Measurements from ENCODE around the gene RPL22. TPM values are rescaled to one million over a fixed set of nuclear protein-coding genes. Genes with fewer than 3 reads are reported as not detected.

RPL22 gene
- total and polyA plus RNA-seq, 4 donors, result 186 to 985 (median 248) TPM

GRCh38 chr1:6162773-6163172 lies 36.6 kb downstream of the RPL22 start:
- H3K27ac ChIP-seq (ENCODE audit: low read depth in 1 of 2, low read length in 1 of 2), result no peak overlapping the region
- H3K4me3 ChIP-seq, result no peak overlapping the region
- no peak for TF ChIP-seq CTCF (IDR thresholded peaks at IDR 0.05; ENCODE audit: control extremely low read depth, extremely low read depth)
- H3K27me3 ChIP-seq (ENCODE audit: control insufficient read depth in 3 of 3, insufficient read depth in 3 of 3, low read length in 2 of 3), result peaks cover 0 to 7% (median 5%) of the 10 kb centered on the region in 3 donors
- no peak for ATAC-seq (ENCODE audit: insufficient read depth, low FRiP score)
- H3K9me3 ChIP-seq (ENCODE audit: control insufficient read depth in 4 of 4, insufficient read depth in 3 of 4, low read length in 3 of 4), result peaks cover 0 to 1% (median 0%) of the 10 kb centered on the region in 4 donors
- DNase-seq, result no peak
- no peaks in the 10 kb centered on the region for H3K36me3 ChIP-seq (ENCODE audit: control insufficient read depth in 4 of 4, insufficient read depth in 4 of 4, low read length in 4 of 4)
- no peak overlapping the region for H3K9ac ChIP-seq (ENCODE audit: insufficient read depth in 1 of 2, low read length in 2 of 2)
- no peaks in the 10 kb centered on the region for H3K4me1 ChIP-seq (ENCODE audit: control insufficient read depth in 5 of 5, insufficient read depth in 5 of 5, low read length in 5 of 5)
- 58 to 80% methylated on average over 9 to 13 of the region's 13 CpGs for WGBS, 2 donors

DNA sequence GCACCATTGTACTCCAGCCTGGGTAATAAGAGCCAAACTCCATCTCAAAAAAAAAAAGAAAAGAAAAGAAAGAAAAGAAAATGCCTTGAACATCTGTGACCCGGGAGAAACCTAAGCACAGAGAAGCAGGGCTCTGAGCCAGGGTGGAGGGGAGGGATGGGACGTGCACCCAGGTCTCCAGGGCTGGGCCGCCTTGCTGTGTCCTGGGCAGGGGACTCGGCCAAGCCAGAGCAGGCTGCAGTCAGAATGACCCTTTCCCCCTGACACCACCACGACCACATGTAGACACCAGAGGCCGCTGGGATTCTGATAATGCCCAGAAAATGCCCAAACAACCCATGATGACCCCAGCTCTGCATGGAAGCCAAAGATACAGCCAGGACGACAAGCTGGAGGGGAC lies 37.1 kb downstream of the RPL22 start:
- Histone ChIP-seq H3K27me3 (ENCODE audit: control insufficient read depth in 3 of 3, insufficient read depth in 3 of 3, low read length in 2 of 3) (peaks cover 0 to 5% (median 5%) of the 10 kb centered on the region in 3 donors), H3K4me1 (ENCODE audit: control insufficient read depth in 5 of 5, insufficient read depth in 5 of 5, low read length in 5 of 5) (no peaks in the 10 kb centered on the region), H3K4me3 (no peak overlapping the region), H3K27ac (ENCODE audit: low read depth in 1 of 2, low read length in 1 of 2) (no peak overlapping the region), H3K36me3 (ENCODE audit: control insufficient read depth in 4 of 4, insufficient read depth in 4 of 4, low read length in 4 of 4) (no peaks in the 10 kb centered on the region), H3K9me3 (ENCODE audit: control insufficient read depth in 4 of 4, insufficient read depth in 3 of 4, low read length in 3 of 4) (no peaks in the 10 kb centered on the region), H3K9ac (ENCODE audit: insufficient read depth in 1 of 2, low read length in 2 of 2) (no peak overlapping the region)
- ATAC-seq (ENCODE audit: insufficient read depth, low FRiP score) (no peak), DNase-seq (no peak)
- WGBS, 2 donors, result 79 to 85% methylated on average over 7 of the region's 7 CpGs
- no peak for TF ChIP-seq CTCF (IDR thresholded peaks at IDR 0.05; ENCODE audit: control extremely low read depth, extremely low read depth)

DNA sequence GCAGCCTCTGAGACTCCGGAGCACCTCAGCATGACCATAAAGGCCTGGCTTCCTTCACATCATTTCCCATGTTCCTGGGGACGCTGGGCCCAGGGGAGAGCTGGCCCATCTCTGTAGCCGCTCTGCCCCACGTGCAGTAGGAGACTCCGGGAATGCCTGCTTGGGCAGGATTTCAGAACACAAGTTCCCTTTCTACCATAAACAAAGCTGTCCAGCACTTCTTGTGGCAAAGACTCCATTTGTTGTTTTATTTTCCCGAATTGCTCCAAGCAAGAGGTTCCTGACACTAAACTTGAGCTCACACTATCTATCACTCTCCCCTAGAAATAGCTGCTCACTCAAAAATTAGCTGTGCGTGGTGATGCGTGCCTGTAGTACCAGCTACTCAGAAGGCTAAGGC lies 41.2 kb downstream of the RPL22 start:
- no peak overlapping the region for H3K9ac ChIP-seq (ENCODE audit: insufficient read depth in 1 of 2, low read length in 2 of 2)
- H3K4me3 ChIP-seq, result no peak overlapping the region
- H3K9me3 ChIP-seq (ENCODE audit: control insufficient read depth in 4 of 4, insufficient read depth in 3 of 4, low read length in 3 of 4), result no peaks in the 10 kb centered on the region
- H3K4me1 ChIP-seq (ENCODE audit: control insufficient read depth in 5 of 5, insufficient read depth in 5 of 5, low read length in 5 of 5), result no peaks in the 10 kb centered on the region
- H3K27ac ChIP-seq (ENCODE audit: low read depth in 1 of 2, low read length in 1 of 2), result no peak overlapping the region
- no peak for DNase-seq
- 72 to 90% methylated on average over 8 of the region's 8 CpGs for WGBS, 2 donors
- no peak for ATAC-seq (ENCODE audit: insufficient read depth, low FRiP score)
- H3K36me3 ChIP-seq (ENCODE audit: control insufficient read depth in 4 of 4, insufficient read depth in 4 of 4, low read length in 4 of 4), result no peaks in the 10 kb centered on the region
- H3K27me3 ChIP-seq (ENCODE audit: control insufficient read depth in 3 of 3, insufficient read depth in 3 of 3, low read length in 2 of 3), result no peaks in the 10 kb centered on the region
- no peak for TF ChIP-seq CTCF (IDR thresholded peaks at IDR 0.05; ENCODE audit: control extremely low read depth, extremely low read depth)

GRCh38 chr1:6157528-6158174 lies 41.7 kb downstream of the RPL22 start:
- H3K4me3 ChIP-seq, result no peak overlapping the region
- no peak overlapping the region for H3K9ac ChIP-seq (ENCODE audit: insufficient read depth in 1 of 2, low read length in 2 of 2)
- no peaks in the 10 kb centered on the region for H3K4me1 ChIP-seq (ENCODE audit: control insufficient read depth in 5 of 5, insufficient read depth in 5 of 5, low read length in 5 of 5)
- no peak overlapping the region for H3K27ac ChIP-seq (ENCODE audit: low read depth in 1 of 2, low read length in 1 of 2)
- DNase-seq (no peak), ATAC-seq (ENCODE audit: insufficient read depth, low FRiP score) (no peak)
- WGBS, 2 donors, result 59 to 81% methylated on average over 15 of the region's 15 CpGs
- no peak for TF ChIP-seq CTCF (IDR thresholded peaks at IDR 0.05; ENCODE audit: control extremely low read depth, extremely low read depth)
- no peaks in the 10 kb centered on the region for H3K27me3 ChIP-seq (ENCODE audit: control insufficient read depth in 3 of 3, insufficient read depth in 3 of 3, low read length in 2 of 3)
- no peaks in the 10 kb centered on the region for H3K36me3 ChIP-seq (ENCODE audit: control insufficient read depth in 4 of 4, insufficient read depth in 4 of 4, low read length in 4 of 4)
- no peaks in the 10 kb centered on the region for H3K9me3 ChIP-seq (ENCODE audit: control insufficient read depth in 4 of 4, insufficient read depth in 3 of 4, low read length in 3 of 4)
